Natural killer cell (primary cell): ENCODE results near the gene GPR157. TPM values are rescaled to one million over a fixed set of nuclear protein-coding genes. Genes with fewer than 3 reads are reported as not detected.
A peak's percentile ranks its signal among the peaks of the same experiment; 100 is the strongest.

ENCODE experiments used
- ATAC-seq, 3 donors: fragments of 150-1000 bp in 2 of 3; fragments of 200-7000 bp in 1 of 3; cut with Tn5 transposase; 1 replicate in 1 of 3; 2 replicates in 2 of 3; pipeline ENCODE4 v1.10.0; 2021; ENCODE audit warnings: mild to moderate bottlenecking in 2 of 3, moderate library complexity in 2 of 3
- DNase-seq, 2 donors: peaks; one replicate each; pipeline versions ENCODE4 v3.0.0 to v3.0.0-alpha.2; 2013 to 2021; ENCODE audit warnings: mixed read lengths in 1 of 2
- H3K27ac ChIP-seq: one replicate; pipeline ENCODE4 v1.5.1; 2013; ENCODE audit warnings: mild to moderate bottlenecking, low read length
- H3K27me3 ChIP-seq: one replicate; pipeline ENCODE4 v1.6.1; 2013; ENCODE audit warnings: low read length; ENCODE audit not compliant: control insufficient read depth, insufficient read depth
- H3K36me3 ChIP-seq: one replicate; pipeline ENCODE4 v1.6.1; 2013; ENCODE audit warnings: low read length; ENCODE audit not compliant: control insufficient read depth, insufficient read depth
- H3K4me1 ChIP-seq: one replicate; pipeline ENCODE4 v1.6.1; 2013; ENCODE audit warnings: low read length; ENCODE audit not compliant: control insufficient read depth, insufficient read depth
- H3K4me3 ChIP-seq: one replicate; pipeline ENCODE4 v1.5.1; 2013; ENCODE audit warnings: low read length
- H3K9me3 ChIP-seq: one replicate; pipeline ENCODE4 v1.6.1; 2013; ENCODE audit warnings: low read length; ENCODE audit not compliant: control insufficient read depth, insufficient read depth
- H3K27ac Mint-ChIP-seq, 2 donors: one replicate each; pipeline ENCODE4 v1.8.0; 2022; ENCODE audit warnings: mild to moderate bottlenecking in 2 of 2, mixed read lengths in 2 of 2, moderate library complexity in 1 of 2
- H3K27me3 Mint-ChIP-seq, 2 donors: one replicate each; pipeline ENCODE4 v1.8.0; 2022; ENCODE audit warnings: low read depth in 2 of 2, mixed read lengths in 2 of 2
- H3K36me3 Mint-ChIP-seq: one replicate; pipeline ENCODE4 v1.8.0; 2022; ENCODE audit warnings: mixed read lengths
- H3K4me1 Mint-ChIP-seq, 2 donors: one replicate each; pipeline ENCODE4 v1.8.0; 2022; ENCODE audit warnings: mixed read lengths in 2 of 2
- H3K4me3 Mint-ChIP-seq: one replicate; pipeline ENCODE4 v1.8.0; 2022; ENCODE audit warnings: mild to moderate bottlenecking, moderate library complexity, mixed read lengths
- H3K9me3 Mint-ChIP-seq, 2 donors: one replicate each; pipeline ENCODE4 v1.8.0; 2022; ENCODE audit warnings: mixed read lengths in 2 of 2
- CTCF ChIP-seq: fragments of 200-600 bp; IDR thresholded peaks from one replicate; pipeline ENCODE4 v1.8.0; 2022; ENCODE audit warnings: antibody characterized with exemption
- WGBS: methylation state at CpG from one replicate; pipeline ENCODE4 v1.1.7; 2013; ENCODE audit warnings: missing lambda C conversion rate; ENCODE audit not compliant: insufficient coverage; 5-methylcytosine and 5-hydroxymethylcytosine counted together
- intact Hi-C: fragments of 100-400 bp; cut with micrococcal nuclease; formaldehyde crosslinking; loops from one replicate; pipeline ENCODE4 v1.14.2; 2022
- total RNA-seq, 4 donors: library from RNA; stranded (reverse); fragments of 120-200 nt in 1 of 4; gene quantifications; one replicate each; pipeline versions ENCODE4 v1.2.3 to v1.2.4, GENCODE V29; 2013 to 2022

GPR157 gene
- total RNA-seq, 3 donors from 2014 or later (not counting 1 experiment from before 2014, with no cell fraction given): 1.00 to 1.2 (median 1.1) TPM

DNA sequence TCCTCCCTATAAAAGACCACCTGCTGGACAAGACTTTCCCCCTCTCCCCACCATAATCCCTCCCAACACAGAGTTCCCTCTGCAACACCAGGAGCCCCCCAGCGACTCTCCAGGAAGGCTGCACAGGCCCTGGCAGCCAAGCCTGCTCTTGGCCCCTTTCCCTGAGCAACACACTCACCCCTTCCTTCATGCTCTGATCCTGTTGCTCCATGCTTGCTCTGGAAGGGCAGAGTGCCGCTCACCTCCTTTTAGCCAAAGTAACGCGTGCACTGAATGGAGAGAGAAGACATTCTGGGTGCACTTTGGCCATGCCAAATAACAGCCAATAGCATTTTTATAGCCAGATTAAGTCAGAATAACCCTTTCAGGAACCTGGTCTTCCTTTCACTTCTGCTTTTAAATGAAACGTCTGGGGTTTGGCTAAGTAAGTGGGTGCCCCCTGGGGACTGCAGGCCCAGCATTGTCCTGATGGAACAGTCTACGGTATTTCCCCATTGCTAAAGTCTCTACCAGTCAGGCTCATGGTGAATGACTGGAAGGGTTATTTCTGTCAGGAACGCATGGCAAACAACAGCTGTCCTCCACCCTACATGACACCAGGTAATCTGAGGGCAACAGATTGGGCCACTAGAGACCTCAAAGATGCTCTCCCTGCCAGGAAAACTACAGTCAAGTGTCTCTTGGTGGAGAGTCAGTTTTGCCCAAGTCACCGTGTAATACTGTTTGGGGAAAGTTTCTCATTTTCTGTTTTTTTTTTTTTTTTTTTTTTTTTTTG lies 59.4 kb downstream of the GPR157 start, which contains the start of gene SLC2A5:
Gene SLC2A5 (minus strand): TSS at position 310 of the 775 bp plus-strand sequence. CDS start 99 bp downstream, at position 211.
- H3K9me3 Mint-ChIP-seq: no peaks in the 10 kb centered on the region
- WGBS: 29% methylated on average over 8 of the region's 8 CpGs
- ATAC-seq (peak in 1 of 3 donors; percentile 41), DNase-seq (no peak)
- peak within 1 kb of the TSS; percentile 2 for H3K4me3 ChIP-seq
- no peak within 1 kb of the TSS for H3K4me3 Mint-ChIP-seq
- peaks cover 7 to 10% of the 10 kb centered on the region in 2 donors for H3K27me3 Mint-ChIP-seq
- no peak for TF ChIP-seq CTCF
- intact Hi-C loops: no loop called here
- no peak within 1 kb of the TSS for H3K27ac ChIP-seq
- H3K27ac Mint-ChIP-seq: no peak within 1 kb of the TSS
- H3K36me3 ChIP-seq: no peaks in the 10 kb centered on the region
- no peaks in the 10 kb centered on the region for H3K9me3 ChIP-seq
- no peaks in the 10 kb centered on the region for H3K36me3 Mint-ChIP-seq
- peaks cover 6% of the 10 kb centered on the region for H3K4me1 ChIP-seq
- peaks cover 7 to 9% of the 10 kb centered on the region in 2 donors for H3K4me1 Mint-ChIP-seq
- no peaks in the 10 kb centered on the region for H3K27me3 ChIP-seq

DNA sequence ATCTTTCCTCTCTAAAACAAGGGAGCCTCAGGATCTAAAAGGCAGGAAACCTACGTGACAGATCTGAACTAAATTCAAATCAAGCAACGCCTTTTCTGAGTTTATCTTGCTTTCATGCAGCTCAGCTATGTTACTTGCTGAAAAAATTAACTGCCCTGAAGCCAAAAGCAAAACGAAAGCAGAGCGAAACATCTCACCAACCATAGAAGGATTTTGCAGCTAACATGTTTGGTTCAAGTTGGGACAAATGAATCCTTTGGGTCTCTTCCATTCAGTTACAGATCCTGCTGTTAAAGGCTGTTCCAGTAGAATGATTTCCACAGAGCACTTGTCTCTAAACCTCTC lies 59.9 kb downstream of the GPR157 start:
- H3K4me1 ChIP-seq: peaks cover 5% of the 10 kb centered on the region
- Mint-ChIP-seq H3K4me3 (no peak overlapping the region), H3K4me1 (peaks cover 7 to 9% of the 10 kb centered on the region in 2 donors), H3K36me3 (no peaks in the 10 kb centered on the region), H3K9me3 (no peaks in the 10 kb centered on the region), H3K27ac (no peak overlapping the region), H3K27me3 (peaks cover 7 to 10% of the 10 kb centered on the region in 2 donors)
- TF ChIP-seq CTCF: no peak
- no peak overlapping the region for H3K27ac ChIP-seq
- H3K27me3 ChIP-seq: no peaks in the 10 kb centered on the region
- intact Hi-C loops: no loop called here
- no peaks in the 10 kb centered on the region for H3K9me3 ChIP-seq
- peak overlapping the region; percentile 2 for H3K4me3 ChIP-seq
- DNase-seq: no peak
- H3K36me3 ChIP-seq: no peaks in the 10 kb centered on the region
- WGBS: 39% methylated on average over 4 of the region's 4 CpGs
- no peak for ATAC-seq

DNA sequence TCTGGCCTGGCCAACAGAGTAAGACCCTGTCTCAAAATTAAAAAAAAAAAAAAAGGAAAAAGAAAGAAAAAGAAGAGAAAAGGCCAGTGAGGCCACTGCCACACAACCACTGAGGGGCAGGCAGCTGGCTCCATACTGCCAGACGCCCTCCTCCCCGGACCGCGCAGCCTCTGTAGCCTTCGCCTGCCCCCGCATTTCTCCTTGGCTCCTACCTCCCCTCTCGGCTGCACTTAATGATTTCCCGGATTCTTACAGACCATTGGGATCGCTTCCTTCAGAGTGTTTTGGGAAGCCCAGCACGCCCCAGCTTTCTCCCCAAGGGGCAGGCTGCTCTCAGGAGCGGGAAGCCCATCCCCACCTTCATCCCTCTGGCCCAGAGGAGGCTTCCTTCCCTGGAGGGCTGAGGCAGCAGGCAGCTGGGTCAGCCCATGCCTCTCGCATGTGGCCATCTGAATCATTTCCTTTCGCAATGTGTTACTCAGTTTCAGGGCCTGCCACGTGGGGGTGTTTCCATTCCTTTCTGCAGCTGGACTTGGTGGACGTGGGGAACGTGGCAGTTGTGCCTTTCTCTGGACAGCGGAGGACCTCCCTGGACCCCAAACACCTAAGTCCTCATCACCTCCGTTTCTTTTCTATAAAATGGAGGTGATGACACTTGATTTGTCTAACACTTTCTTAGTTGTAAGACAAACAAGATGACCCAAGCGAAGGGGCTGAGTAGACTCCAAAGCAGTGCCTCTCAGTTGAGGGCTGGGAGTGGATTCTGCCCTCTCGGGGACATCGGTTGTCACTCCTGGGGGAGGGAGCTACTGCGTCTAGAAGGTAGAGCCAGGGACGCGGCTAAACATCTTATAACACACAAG lies 61.7 kb downstream of the GPR157 start:
- Histone ChIP-seq H3K36me3 (no peaks in the 10 kb centered on the region), H3K27ac (no peak overlapping the region), H3K4me1 (peaks cover 5% of the 10 kb centered on the region), H3K9me3 (no peaks in the 10 kb centered on the region), H3K27me3 (no peaks in the 10 kb centered on the region), H3K4me3 (no peak overlapping the region)
- no peak for DNase-seq
- peaks cover 6 to 7% of the 10 kb centered on the region in 2 donors for H3K27me3 Mint-ChIP-seq
- ATAC-seq: no peak
- no peak overlapping the region for H3K4me3 Mint-ChIP-seq
- no peak overlapping the region for H3K27ac Mint-ChIP-seq
- WGBS: 83% methylated on average over 22 of the region's 24 CpGs
- H3K4me1 Mint-ChIP-seq: peaks cover 7 to 9% of the 10 kb centered on the region in 2 donors
- H3K36me3 Mint-ChIP-seq: no peaks in the 10 kb centered on the region
- intact Hi-C loops: no loop called here
- no peak for TF ChIP-seq CTCF
- H3K9me3 Mint-ChIP-seq: no peaks in the 10 kb centered on the region
